DOHH2 (cell line): ENCODE measurements around the gene GPHN.
"Not testable (repeated sequence)": the region's sequence is repeated elsewhere in the genome, so short reads cannot be mapped to it uniquely, and the experiment has no call there.

ENCODE experiments used
- H3F3A ChIP-seq: fragments of 200-600 bp; sonication (generic), shearing (Covaris generic); 2 replicates; pipeline ENCODE4 v1.6.0; 2016; ENCODE audit warnings: antibody characterized with exemption, mild to moderate bottlenecking; ENCODE audit not compliant: control insufficient read depth, insufficient read depth
- H3K27ac ChIP-seq: fragments of 200-600 bp; sonication (generic); 2 replicates; pipeline ENCODE4 v1.5.1; 2014; ENCODE audit warnings: low read depth, mild to moderate bottlenecking, low read length, moderate library complexity
- H3K27me3 ChIP-seq: fragments of 200-600 bp; sonication (generic); 2 replicates; pipeline ENCODE4 v1.6.1; 2014; ENCODE audit warnings: mild to moderate bottlenecking, low read length, mixed read lengths; ENCODE audit not compliant: control insufficient read depth
- H3K36me3 ChIP-seq: fragments of 200-600 bp; sonication (generic); 2 replicates; pipeline ENCODE4 v1.6.1; 2014; ENCODE audit warnings: mild to moderate bottlenecking, low read length, moderate library complexity, mixed read lengths; ENCODE audit not compliant: control insufficient read depth
- H3K4me1 ChIP-seq: fragments of 200-600 bp; sonication (generic); 2 replicates; pipeline ENCODE4 v1.6.1; 2014; ENCODE audit warnings: mild to moderate bottlenecking, low read length, mixed read lengths; ENCODE audit not compliant: control insufficient read depth
- H3K4me2 ChIP-seq: fragments of 200-600 bp; sonication (generic); 2 replicates; pipeline ENCODE4 v1.6.0; 2014; ENCODE audit warnings: mild to moderate bottlenecking, low read length, moderate library complexity
- H3K4me3 ChIP-seq: fragments of 200-600 bp; sonication (generic); 2 replicates; pipeline ENCODE4 v1.5.1; 2014; ENCODE audit warnings: mild to moderate bottlenecking, low read length, mixed read lengths
- H3K79me2 ChIP-seq: fragments of 200-600 bp; sonication (generic); 2 replicates; pipeline ENCODE4 v1.6.1; 2014; ENCODE audit warnings: mild to moderate bottlenecking, low read length, mixed read lengths; ENCODE audit not compliant: control insufficient read depth
- H3K9me2 ChIP-seq: fragments of 200-600 bp; sonication (generic); replicated peaks from 2 replicates; pipeline ENCODE4 v1.6.1; 2014; ENCODE audit warnings: mild to moderate bottlenecking, low read length, mixed read lengths; ENCODE audit not compliant: control insufficient read depth
- H3K9me3 ChIP-seq: fragments of 200-600 bp; sonication (generic); 2 replicates; pipeline ENCODE4 v1.6.1; 2014; ENCODE audit warnings: antibody characterized with exemption, low read length, mixed read lengths; ENCODE audit not compliant: control insufficient read depth, insufficient read depth
- H4K20me1 ChIP-seq: fragments of 200-600 bp; sonication (generic); 2 replicates; pipeline ENCODE4 v1.6.0; 2014; ENCODE audit warnings: low read depth, mild to moderate bottlenecking, antibody characterized with exemption, low read length, moderate library complexity; ENCODE audit not compliant: control insufficient read depth, insufficient read depth
- EZH2phosphoT487 ChIP-seq: fragments of 200-600 bp; sonication (generic); IDR thresholded peaks from 2 replicates; pipeline ENCODE4 v1.6.1; 2017; ENCODE audit warnings: borderline replicate concordance, mild to moderate bottlenecking, antibody characterized with exemption, low read length, moderate library complexity, mixed read lengths
- TF ChIP-seq, protein P1 (sequence below): fragments of 200-600 bp; sonication (generic); IDR thresholded peaks from one replicate; pipeline ENCODE4 v1.5.1; 2014; ENCODE audit warnings: antibody characterized with exemption, mild to moderate bottlenecking, low read depth, low read length; ENCODE audit not compliant: poor library complexity, severe bottlenecking

GPHN gene

DNA sequence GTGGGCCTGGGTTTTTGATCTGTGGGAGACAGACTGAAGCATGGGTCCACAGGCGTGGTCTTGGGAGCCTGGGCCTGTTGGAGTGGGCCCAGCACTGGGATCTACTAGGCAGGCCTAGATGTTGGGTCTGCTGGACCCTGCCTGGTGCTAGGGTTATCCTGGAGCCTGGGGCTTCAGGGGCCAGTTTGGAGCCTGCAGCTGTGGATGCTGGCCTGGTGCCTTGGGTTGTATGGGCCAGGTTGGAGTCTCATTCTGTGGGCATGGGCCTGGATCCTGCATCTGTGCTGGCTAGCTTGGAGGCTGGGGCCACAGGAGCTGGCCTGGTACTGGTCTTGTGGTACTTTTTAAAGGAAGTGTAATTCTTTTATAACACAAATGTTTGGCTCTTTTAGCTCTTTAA is 68.0 kb downstream of the GPHN start:
- no peaks in the 10 kb centered on the region for H3K4me1 ChIP-seq
- no peaks in the 10 kb centered on the region for H3K9me2 ChIP-seq
- peaks cover 28% of the 10 kb centered on the region; the same call in 1 of the 2 replicates for H3K9me3 ChIP-seq
- no peaks in the 10 kb centered on the region for H3F3A ChIP-seq
- no peak overlapping the region for H3K27ac ChIP-seq
- H3K36me3 ChIP-seq, result peaks cover 5% of the 10 kb centered on the region; the same call in 1 of the 2 replicates
- no peaks in the 10 kb centered on the region for H4K20me1 ChIP-seq
- TF ChIP-seq, protein P1, sequence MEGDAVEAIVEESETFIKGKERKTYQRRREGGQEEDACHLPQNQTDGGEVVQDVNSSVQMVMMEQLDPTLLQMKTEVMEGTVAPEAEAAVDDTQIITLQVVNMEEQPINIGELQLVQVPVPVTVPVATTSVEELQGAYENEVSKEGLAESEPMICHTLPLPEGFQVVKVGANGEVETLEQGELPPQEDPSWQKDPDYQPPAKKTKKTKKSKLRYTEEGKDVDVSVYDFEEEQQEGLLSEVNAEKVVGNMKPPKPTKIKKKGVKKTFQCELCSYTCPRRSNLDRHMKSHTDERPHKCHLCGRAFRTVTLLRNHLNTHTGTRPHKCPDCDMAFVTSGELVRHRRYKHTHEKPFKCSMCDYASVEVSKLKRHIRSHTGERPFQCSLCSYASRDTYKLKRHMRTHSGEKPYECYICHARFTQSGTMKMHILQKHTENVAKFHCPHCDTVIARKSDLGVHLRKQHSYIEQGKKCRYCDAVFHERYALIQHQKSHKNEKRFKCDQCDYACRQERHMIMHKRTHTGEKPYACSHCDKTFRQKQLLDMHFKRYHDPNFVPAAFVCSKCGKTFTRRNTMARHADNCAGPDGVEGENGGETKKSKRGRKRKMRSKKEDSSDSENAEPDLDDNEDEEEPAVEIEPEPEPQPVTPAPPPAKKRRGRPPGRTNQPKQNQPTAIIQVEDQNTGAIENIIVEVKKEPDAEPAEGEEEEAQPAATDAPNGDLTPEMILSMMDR, result no peak
- no peak for TF ChIP-seq EZH2phosphoT487
- H3K4me2 ChIP-seq, result no peak overlapping the region
- H3K4me3 ChIP-seq, result no peak overlapping the region
- peaks cover 76% of the 10 kb centered on the region for H3K79me2 ChIP-seq
- H3K27me3 ChIP-seq, result no peaks in the 10 kb centered on the region

DNA sequence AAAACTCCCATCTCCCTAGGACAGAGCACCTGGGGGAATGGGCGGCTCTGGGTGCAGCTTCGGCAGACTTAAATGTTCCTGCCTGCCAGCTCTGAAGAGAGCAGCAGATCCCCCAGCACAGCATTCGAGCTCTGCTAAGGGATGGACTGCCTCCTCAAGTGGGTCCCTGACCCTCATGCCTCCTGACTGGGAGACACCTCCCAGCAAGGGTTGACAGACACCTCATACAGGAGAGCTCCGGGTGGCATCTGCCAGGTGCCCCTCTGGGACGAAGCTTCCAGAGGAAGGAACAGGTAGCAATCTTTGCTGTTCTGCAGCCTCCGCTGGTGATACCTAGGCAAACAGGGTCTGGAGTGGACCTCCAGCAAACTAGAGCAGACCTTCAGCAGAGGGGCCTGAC is 79.8 kb downstream of the GPHN start:
- not testable (repeated sequence) for H4K20me1 ChIP-seq, H3K27ac ChIP-seq, H3K4me1 ChIP-seq, H3K4me2 ChIP-seq, H3K36me3 ChIP-seq, H3K4me3 ChIP-seq, H3K27me3 ChIP-seq, H3K9me3 ChIP-seq, H3K9me2 ChIP-seq, H3F3A ChIP-seq
- peaks cover 18% of the 10 kb centered on the region for H3K79me2 ChIP-seq

DNA sequence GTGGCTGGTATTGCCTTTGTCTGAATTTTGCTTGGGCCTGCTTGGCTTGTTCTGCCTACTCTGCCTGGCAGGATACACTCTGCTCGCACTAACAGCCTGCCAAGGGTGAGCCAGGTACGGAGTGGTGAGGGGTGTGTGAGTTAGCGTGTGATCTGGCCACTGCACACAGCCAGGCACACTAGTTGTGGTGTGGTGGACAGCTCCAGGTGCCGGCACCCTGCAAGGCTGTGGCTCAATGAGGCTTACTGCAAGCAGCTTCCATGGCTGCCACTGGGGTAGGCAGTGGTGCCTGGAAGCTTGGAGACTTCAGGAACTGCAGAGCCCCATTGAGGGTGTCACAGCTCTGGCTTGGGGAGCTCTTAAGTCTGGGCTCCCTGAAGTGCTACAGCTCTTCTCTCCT is 87.4 kb downstream of the GPHN start:
- TF ChIP-seq, protein P1, result no peak
- TF ChIP-seq EZH2phosphoT487, result no peak
- H3K4me1 ChIP-seq, result no peaks in the 10 kb centered on the region

DNA sequence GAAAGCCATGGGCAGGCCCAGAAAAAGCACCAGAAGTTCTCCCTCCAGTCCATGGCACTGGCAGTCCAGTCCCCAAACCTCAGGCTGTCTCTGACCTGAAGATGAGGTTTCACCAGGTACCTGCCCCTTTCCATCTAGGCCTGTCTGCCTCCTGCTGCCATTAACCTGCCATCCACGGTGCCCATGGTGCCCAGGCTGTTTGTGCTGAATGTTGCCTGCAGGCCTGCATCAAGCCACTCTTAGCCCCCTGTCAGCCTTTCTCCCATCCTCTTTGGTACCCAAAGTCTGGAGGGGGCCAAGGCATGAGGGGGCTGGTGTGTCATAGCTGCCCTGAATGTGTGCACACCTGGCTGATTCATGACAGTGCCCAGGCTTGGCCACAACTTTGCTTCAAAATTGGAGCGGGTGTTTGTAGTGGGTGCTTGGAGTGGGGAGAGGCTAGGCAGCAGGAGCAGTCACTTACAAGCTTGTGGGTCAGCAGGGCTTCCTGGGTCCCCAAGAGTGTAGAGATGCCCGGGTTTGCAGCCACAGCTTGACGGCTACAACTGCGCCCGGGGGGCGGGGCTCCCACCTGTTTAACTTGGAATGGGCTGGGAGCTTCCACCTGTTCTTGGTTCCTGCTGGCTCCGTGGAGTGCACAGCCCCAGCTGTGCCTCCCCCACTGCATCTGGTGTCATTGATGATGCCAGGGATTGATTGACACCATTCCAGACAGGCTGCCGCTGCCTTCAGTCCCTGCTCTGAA is 88.5 kb downstream of the GPHN start:
- no peak overlapping the region for H3K4me2 ChIP-seq
- H3K9me3 ChIP-seq, result 0 out of 2 replicates have a peak, but pooled peaks cover 2% of the 10 kb centered on the region
- no peaks in the 10 kb centered on the region for H3F3A ChIP-seq
- TF ChIP-seq EZH2phosphoT487, result no peak
- TF ChIP-seq, protein P1, result no peak
- H3K4me3 ChIP-seq, result no peak overlapping the region
- H3K27ac ChIP-seq, result no peak overlapping the region
- no peaks in the 10 kb centered on the region for H3K36me3 ChIP-seq
- H4K20me1 ChIP-seq, result no peaks in the 10 kb centered on the region
- peaks cover 62% of the 10 kb centered on the region for H3K79me2 ChIP-seq
- H3K4me1 ChIP-seq, result no peaks in the 10 kb centered on the region
- no peaks in the 10 kb centered on the region for H3K9me2 ChIP-seq
- no peaks in the 10 kb centered on the region for H3K27me3 ChIP-seq

More for the DNA sequence above, 87.4 kb downstream of the GPHN start:
- Histone ChIP-seq H3K9me2 (no peaks in the 10 kb centered on the region), H4K20me1 (no peaks in the 10 kb centered on the region), H3F3A (no peaks in the 10 kb centered on the region), H3K79me2 (peaks cover 52% of the 10 kb centered on the region), H3K4me2 (no peak overlapping the region), H3K36me3 (no peaks in the 10 kb centered on the region), H3K9me3 (0 out of 2 replicates have a peak, but pooled peaks cover 2% of the 10 kb centered on the region), H3K27ac (no peak overlapping the region), H3K27me3 (no peaks in the 10 kb centered on the region), H3K4me3 (no peak overlapping the region)
